ENCODE data around the gene LRRC10B.
"Not testable (repeated sequence)": the region's sequence is repeated elsewhere in the genome, so short reads cannot be mapped to it uniquely, and the experiment has no call there.

LRRC10B gene

DNA sequence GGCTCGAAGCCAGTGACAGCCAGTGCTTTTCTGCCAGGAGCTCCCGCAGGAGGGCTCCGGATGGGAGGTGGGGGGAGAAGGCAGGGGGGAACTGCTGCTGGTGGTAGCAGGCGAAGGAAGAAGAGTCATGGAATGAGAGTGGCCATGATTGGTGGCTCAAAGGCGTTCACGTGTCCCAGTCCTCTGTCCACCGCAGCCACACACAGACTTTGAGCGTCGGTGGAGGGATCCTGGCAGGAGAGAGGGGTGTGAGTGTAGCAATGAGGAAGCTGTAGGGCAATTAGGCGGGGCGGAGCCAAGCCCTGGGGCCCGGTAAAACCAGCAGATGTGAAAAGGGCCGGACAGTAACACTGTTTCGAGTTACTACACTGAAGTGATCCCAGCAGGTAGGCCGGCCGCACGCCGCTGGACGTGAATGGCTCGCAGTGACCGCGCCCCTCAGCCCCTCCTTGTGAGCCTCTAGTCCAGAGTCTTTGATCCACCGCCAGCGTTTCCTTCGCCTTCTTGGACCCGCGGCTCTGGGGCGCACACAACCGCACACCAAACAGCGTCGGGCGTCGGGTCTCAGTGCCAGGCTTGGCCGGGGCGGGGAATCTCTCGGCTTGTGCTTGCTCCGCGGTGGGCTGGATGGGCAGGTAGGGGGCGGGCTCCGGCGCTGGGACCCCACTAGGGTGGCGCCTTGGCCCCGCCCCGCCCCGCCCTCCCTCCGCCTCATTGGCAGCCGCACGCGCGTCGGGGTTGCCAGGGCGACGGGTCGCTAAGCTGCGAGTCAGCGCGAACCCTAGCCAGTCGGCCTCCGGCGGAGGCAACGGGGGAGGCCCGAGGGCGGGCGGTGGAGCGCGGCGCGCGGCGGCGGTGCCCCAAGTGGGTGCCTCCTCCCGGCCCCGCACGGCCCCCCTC, at the start of gene LRRC10B:
Gene LRRC10B, plus strand, starts transcription at position 788 of the 900 bp plus-strand sequence. CDS start 250 bp downstream, outside the sequence.
- no peak for DNase-seq

GRCh38 chr11:61460474-61460881, 48.1 kb upstream of the LRRC10B start:
- peak; percentile 15 for DNase-seq

- no peak for DNase-seq
These were observed 47.6 kb upstream of the LRRC10B start for GRCh38 chr11:61460986-61461385.

DNA sequence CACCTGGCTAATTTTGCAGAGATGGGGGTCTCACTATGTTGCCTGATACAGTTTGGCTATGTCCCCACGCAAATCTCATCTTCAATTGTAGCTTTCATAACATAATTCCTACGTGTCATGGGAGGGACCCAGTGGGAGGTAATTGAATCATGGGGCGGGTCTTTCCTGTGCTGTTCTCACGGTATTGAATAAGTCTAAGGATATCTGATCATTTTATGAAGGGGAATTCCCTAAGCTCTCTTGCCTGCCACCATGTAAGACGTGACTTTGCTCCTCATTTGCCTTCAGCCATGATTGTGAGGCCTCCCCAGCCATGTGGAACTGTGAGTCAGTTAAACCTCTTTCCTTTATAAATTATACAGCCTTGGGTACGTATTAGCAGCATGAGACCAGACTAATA, 40.9 kb upstream of the LRRC10B start:
- DNase-seq: not testable (repeated sequence)

- no peak for DNase-seq
These were observed 40.5 kb upstream of the LRRC10B start for GRCh38 chr11:61468002-61468401.

DNA sequence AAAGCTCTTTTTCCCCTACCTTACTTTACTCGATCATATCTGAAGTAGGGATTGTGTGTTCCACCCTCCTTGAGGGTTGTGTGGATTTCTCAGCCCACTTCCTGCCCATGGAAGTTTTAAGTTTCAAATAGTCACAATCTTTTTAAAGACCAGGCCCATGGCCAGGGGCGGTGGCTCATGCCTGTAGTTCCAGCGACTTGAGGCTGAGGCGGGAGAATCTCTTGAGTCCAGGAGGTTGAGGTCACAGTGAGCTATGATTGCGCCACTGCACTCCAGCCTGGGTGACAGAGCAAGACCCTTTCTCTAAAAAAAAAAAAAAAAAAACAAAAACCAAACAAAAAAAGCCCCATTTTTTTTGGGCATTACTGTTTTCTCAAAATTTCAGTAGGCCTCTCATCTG, 36.3 kb upstream of the LRRC10B start:
- no peak for DNase-seq

- DNase-seq: peak; percentile 18
These were observed 35.7 kb upstream of the LRRC10B start for GRCh38 chr11:61472868-61473267.

GRCh38 chr11:61473370-61474012, 35.1 kb upstream of the LRRC10B start:
- DNase-seq: no peak

- DNase-seq: no peak
These were observed 34.4 kb upstream of the LRRC10B start for GRCh38 chr11:61474013-61474643.

- no peak for DNase-seq
These were observed 33.1 kb upstream of the LRRC10B start for GRCh38 chr11:61475433-61475832.

GRCh38 chr11:61476371-61476770, 32.2 kb upstream of the LRRC10B start:
- no peak for DNase-seq

- DNase-seq: no peak
These were observed 31.4 kb upstream of the LRRC10B start for GRCh38 chr11:61477126-61477525.

GRCh38 chr11:61477727-61478148, 30.8 kb upstream of the LRRC10B start:
- no peak for DNase-seq

GRCh38 chr11:61479360-61480058, 29.0 kb upstream of the LRRC10B start:
- DNase-seq: not testable (repeated sequence)

DNA sequence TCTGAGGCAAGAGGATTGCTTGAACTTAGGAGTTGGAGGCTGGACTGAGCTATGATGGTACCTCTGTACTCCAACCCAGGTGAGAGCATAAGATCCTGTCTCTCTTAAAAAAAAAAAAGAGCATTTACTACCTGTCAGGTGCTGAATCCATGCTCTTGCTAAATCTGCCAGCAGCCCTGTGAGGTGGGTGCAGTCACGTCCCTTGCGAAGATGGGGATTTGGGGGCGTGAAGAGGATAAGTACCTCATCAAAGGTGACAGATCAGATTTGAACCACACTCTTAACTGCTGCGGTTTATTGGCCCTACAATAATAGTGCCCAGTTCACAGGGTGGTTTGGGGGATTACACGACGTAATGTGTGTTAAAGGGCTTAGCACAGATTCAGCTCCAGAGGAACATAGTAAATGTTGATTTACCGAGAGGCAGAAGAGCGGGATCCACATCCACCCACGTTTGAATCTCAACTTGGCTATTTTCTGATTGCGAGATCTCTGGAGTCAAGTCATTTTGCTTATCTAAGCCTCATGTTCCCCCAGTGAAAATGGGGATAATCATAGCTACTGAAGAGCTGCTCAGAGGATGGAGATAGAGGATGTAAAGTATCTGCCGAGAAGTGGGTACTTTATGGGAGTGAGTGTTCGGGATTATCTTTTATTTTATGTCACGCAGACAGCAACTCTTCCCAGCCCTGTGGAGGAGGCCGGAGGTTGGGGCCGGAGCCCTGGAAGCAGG, 28.1 kb upstream of the LRRC10B start:
- no peak for DNase-seq

DNA sequence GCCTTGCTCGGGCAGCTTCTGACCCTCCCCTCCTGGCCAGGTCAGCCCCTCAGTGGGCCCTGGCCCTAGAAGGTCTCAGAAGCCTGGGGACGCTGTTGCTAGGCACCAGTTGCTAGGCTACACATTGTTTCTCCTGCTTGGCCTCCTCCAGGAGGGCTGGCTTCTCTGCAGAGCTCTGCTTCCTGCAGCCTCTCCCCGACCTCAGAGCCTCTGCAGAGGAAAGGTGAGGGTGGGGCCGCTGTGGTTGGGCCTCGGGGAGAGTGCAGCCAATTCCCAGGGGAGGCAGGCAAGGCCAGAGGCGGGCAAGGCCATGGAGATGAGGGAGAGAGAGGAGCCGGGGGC, 27.6 kb upstream of the LRRC10B start:
- no peak for DNase-seq

DNA sequence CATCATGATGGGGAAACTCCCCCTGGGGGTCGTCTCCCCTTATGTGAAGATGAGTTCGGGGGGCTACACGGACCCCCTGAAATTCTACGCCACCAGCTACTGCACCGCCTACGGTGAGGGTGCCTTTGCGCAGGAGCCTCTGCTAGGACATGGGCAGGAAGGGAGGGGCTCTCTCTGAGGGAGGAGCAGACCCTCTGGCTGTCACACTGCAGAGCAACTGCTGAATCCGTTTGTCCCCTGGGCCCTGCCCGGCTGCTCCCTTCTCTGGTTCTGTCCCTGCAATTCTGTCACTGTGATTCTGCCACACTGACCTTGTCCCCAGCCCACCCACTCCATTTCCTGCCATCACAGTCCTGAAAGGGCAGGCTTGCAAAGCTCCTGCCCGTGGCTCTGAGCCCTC, 26.7 kb upstream of the LRRC10B start:
- no peak for DNase-seq

GRCh38 chr11:61482513-61482912, 26.0 kb upstream of the LRRC10B start:
- DNase-seq: no peak

DNA sequence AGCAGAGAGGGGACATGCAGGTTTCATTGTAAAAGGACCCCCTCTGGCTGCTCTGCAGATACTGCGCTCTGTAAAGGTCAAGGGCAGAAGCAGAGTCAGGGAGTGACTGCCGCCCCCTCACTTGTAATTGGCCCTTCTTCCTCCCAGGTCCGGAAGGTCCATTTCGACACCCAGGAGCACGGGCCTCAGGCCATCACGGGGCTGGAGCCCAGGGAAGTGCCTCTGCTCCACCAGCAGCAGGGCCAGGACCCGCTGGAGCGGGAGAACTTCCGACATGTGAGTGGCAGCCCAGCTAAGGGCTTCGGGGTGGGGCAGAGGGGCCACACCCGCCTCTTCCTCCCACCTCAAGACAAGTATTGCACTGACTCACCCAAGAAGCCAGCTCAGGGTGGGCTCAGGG, 24.0 kb upstream of the LRRC10B start:
- DNase-seq: no peak

GRCh38 chr11:61485080-61485479, 23.5 kb upstream of the LRRC10B start:
- DNase-seq: no peak

DNA sequence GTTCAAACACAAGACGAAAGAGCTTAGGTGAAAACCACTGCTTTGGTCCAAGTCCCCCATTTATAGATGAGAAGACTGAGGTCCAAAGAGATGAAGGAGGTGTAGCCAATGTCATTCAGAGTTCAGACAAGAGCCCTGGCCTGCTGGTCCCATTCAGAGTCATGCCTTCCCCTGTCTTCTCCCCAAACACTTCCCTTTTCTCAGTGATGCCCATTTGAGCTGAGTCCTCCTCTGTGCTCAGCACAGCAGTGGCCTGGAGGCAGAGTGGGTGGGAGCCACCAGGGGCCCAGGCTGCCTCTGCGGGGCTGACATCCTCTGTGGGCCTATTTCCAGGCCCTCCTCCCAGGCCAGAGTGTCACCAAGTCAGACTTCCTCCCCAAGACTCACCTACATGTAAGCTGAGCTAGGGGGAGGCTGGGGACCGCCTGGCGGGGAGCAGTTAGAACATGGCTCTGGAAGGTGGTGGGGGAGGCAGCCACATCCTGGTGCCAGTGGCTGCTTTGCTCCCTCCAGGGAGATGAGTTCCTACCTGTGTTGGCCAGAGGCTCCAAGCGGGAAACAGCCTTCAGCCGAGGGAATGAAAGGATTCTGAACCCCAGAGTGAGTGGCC, 22.4 kb upstream of the LRRC10B start:
- DNase-seq: no peak

DNA sequence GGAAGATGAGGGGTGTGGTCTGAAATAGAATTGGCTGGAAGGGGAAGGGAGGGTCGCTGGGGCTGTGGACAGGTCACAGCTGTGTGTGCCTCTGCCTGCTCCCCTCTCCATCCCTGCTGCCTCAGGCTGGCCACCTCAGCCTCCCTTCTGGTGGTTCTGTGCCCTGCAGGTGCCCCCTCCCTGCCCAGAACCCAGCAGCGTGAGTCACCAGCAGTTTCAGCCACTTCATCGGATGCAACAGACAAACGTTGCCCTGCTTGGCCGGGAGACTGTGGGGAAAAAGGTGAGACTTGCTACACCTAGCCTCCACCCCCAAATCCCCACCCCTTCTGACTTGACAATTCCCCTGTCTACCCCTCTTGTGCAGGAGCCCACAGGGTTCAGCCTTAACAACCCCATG, 21.8 kb upstream of the LRRC10B start:
- DNase-seq: no peak
